Neural cell (in vitro differentiated cells): ENCODE data around the gene SCARB1. TPM values are rescaled to one million over a fixed set of nuclear protein-coding genes. Genes with fewer than 3 reads are reported as not detected.

Source experiments
- H2AFZ ChIP-seq: fragments of 200-600, 300-800 bp; sonication (generic), shearing (Covaris generic); 2 replicates; pipeline ENCODE4 v1.6.0; 2014; ENCODE audit warnings: low read depth, mild to moderate bottlenecking, antibody characterized with exemption, low read length, moderate library complexity
- H3F3A ChIP-seq: fragments of 200-600 bp; shearing (Covaris generic); 2 replicates; pipeline ENCODE4 v1.6.1; 2016; ENCODE audit warnings: mild to moderate bottlenecking, moderate library complexity, mixed read lengths, antibody characterized with exemption, low read length; ENCODE audit not compliant: insufficient read depth, poor library complexity, severe bottlenecking
- H3K27ac ChIP-seq: fragments of 200-600, 300-800 bp; sonication (generic), shearing (Covaris generic); 2 replicates; pipeline ENCODE4 v1.5.1; 2014; ENCODE audit warnings: mild to moderate bottlenecking, low read length, moderate library complexity
- H3K27me3 ChIP-seq: fragments of 300-800, 200-600 bp; sonication (generic), shearing (Covaris generic); 2 replicates; pipeline ENCODE4 v1.6.0; 2014; ENCODE audit warnings: mild to moderate bottlenecking, low read depth, low read length, moderate library complexity; ENCODE audit not compliant: insufficient read depth
- H3K36me3 ChIP-seq: fragments of 300-800, 200-600 bp; sonication (generic), shearing (Covaris generic); 2 replicates; pipeline ENCODE4 v1.5.1; 2014; ENCODE audit warnings: mild to moderate bottlenecking, antibody characterized with exemption, low read length, moderate library complexity; ENCODE audit not compliant: insufficient read depth
- H3K4me2 ChIP-seq: fragments of 300-800, 200-600 bp; sonication (generic), shearing (Covaris generic); 2 replicates; pipeline ENCODE4 v1.6.0; 2014; ENCODE audit warnings: mild to moderate bottlenecking, low read length
- H3K4me3 ChIP-seq: fragments of 300-800, 200-600 bp; sonication (generic), shearing (Covaris generic); 2 replicates; pipeline ENCODE4 v1.5.1; 2014; ENCODE audit warnings: mild to moderate bottlenecking, low read length, moderate library complexity
- H3K79me2 ChIP-seq: fragments of 200-600 bp; shearing (Covaris generic); replicated peaks from 2 replicates; pipeline ENCODE4 v1.6.0; 2014; ENCODE audit warnings: mild to moderate bottlenecking, low read length, moderate library complexity; ENCODE audit not compliant: insufficient read depth
- H3K9ac ChIP-seq: fragments of 300-800, 200-600 bp; sonication (generic), shearing (Covaris generic); 2 replicates; pipeline ENCODE4 v1.6.1; 2016; ENCODE audit warnings: mild to moderate bottlenecking, low read length, mixed read lengths
- H3K9me2 ChIP-seq: fragments of 200-600 bp; shearing (Covaris generic); 2 replicates; pipeline ENCODE4 v1.6.1; 2016; ENCODE audit warnings: mild to moderate bottlenecking, low read length, mixed read lengths; ENCODE audit not compliant: insufficient read depth
- H3K9me3 ChIP-seq: fragments of 200-600, 300-800 bp; sonication (generic), shearing (Covaris generic); 2 replicates; pipeline ENCODE4 v1.6.1; 2016; ENCODE audit warnings: mild to moderate bottlenecking, mixed run types, low read length, moderate library complexity, mixed read lengths
- H4K20me1 ChIP-seq: fragments of 200-600 bp; shearing (Covaris generic); 2 replicates; pipeline ENCODE4 v1.6.1; 2016; ENCODE audit warnings: mild to moderate bottlenecking, mixed run types; ENCODE audit not compliant: insufficient read depth
- EP300 ChIP-seq: fragments of 450-650 bp; conservative IDR thresholded peaks from 2 replicates; pipeline ENCODE4 v1.6.1; 2014; ENCODE audit warnings: antibody characterized with exemption, mild to moderate bottlenecking, moderate library complexity; ENCODE audit not compliant: poor library complexity, severe bottlenecking
- EZH2 ChIP-seq: fragments of 200-600, 300-800 bp; shearing (Covaris generic), sonication (generic); IDR thresholded peaks from 2 replicates; pipeline ENCODE4 v1.6.1; 2014; ENCODE audit warnings: antibody characterized with exemption, low read length, borderline replicate concordance, mild to moderate bottlenecking; ENCODE audit not compliant: insufficient read depth, poor library complexity, severe bottlenecking
- MXI1 ChIP-seq: fragments of 450-650 bp; conservative IDR thresholded peaks from 2 replicates; pipeline ENCODE4 v1.6.1; 2014; ENCODE audit warnings: antibody characterized with exemption, mild to moderate bottlenecking; ENCODE audit not compliant: poor library complexity, severe bottlenecking
- POLR2AphosphoS5 ChIP-seq: IDR thresholded peaks from 2 replicates; pipeline ENCODE4 v1.6.1; 2012
- RAD21 ChIP-seq: fragments of 450-650 bp; conservative IDR thresholded peaks from 2 replicates; pipeline ENCODE4 v1.6.1; 2014; ENCODE audit warnings: antibody characterized with exemption, mild to moderate bottlenecking, moderate library complexity
- REST ChIP-seq: IDR thresholded peaks from 2 replicates; pipeline ENCODE4 v1.6.1; 2012; ENCODE audit warnings: borderline replicate concordance
- SMC3 ChIP-seq: fragments of 450-650 bp; conservative IDR thresholded peaks from 2 replicates; pipeline ENCODE4 v1.6.1; 2014; ENCODE audit warnings: antibody characterized with exemption, mild to moderate bottlenecking, moderate library complexity; ENCODE audit not compliant: poor library complexity
- TAF1 ChIP-seq: IDR thresholded peaks from 2 replicates; pipeline ENCODE4 v1.6.1; 2012; ENCODE audit warnings: low read depth
- polyA plus RNA-seq: library from polyadenylated mRNA; depleted of rRNA; stranded (reverse); fragments of >200 nt; gene quantifications from 2 replicates; pipeline ENCODE4 v1.2.3, GENCODE V29; 2014
- small RNA-seq, 3 experiments: library from RNA; depleted of rRNA; stranded (forward); fragments of <200 nt; gene quantifications; one replicate each; pipeline ENCODE3, GENCODE V24; 2012
- TF ChIP-seq, protein P1 (sequence below): fragments of 450-650 bp; IDR thresholded peaks from 2 replicates; pipeline ENCODE4 v1.5.1; 2014; ENCODE audit warnings: antibody characterized with exemption, mild to moderate bottlenecking, moderate library complexity; ENCODE audit not compliant: poor library complexity, severe bottlenecking

SCARB1 gene
- polyA plus RNA-seq, 1 donor from 2014 or later: 5.8 TPM

DNA sequence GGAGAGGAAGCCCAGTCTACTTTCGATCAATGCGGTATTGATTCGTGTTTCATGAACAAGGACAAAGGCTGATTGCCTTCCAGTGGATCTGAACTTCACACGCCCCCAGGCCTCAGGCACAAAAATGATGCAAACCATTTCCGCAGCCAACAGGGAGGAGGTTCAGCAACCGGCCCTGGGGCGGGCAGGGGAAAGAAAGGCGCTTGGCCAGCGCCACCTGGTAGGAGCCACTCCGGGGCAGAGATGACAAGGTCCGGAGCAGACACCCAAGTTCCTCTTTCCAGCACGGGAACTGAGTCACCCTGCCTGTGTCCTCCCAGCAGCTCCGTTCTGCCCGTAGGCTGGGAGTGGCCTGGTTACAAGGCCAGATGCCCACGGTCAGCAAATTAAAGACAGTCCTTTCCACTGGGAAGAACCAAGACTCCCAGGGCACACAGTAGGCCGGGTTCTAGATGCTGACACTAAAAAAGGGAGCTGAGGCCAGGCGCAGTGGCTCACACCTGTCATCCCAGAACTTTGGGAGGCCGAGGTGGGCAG, 136.3 kb downstream of the SCARB1 start:
- TF ChIP-seq RAD21 (no peak), EP300 (no peak), POLR2AphosphoS5 (no peak), TAF1 (no peak), MXI1 (no peak), SMC3 (no peak), REST (no peak), EZH2 (no peak)
- TF ChIP-seq, protein P1, sequence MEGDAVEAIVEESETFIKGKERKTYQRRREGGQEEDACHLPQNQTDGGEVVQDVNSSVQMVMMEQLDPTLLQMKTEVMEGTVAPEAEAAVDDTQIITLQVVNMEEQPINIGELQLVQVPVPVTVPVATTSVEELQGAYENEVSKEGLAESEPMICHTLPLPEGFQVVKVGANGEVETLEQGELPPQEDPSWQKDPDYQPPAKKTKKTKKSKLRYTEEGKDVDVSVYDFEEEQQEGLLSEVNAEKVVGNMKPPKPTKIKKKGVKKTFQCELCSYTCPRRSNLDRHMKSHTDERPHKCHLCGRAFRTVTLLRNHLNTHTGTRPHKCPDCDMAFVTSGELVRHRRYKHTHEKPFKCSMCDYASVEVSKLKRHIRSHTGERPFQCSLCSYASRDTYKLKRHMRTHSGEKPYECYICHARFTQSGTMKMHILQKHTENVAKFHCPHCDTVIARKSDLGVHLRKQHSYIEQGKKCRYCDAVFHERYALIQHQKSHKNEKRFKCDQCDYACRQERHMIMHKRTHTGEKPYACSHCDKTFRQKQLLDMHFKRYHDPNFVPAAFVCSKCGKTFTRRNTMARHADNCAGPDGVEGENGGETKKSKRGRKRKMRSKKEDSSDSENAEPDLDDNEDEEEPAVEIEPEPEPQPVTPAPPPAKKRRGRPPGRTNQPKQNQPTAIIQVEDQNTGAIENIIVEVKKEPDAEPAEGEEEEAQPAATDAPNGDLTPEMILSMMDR: no peak
- no peak overlapping the region for H3K27ac ChIP-seq
- no peaks in the 10 kb centered on the region for H3K9me2 ChIP-seq
- H3K9me3 ChIP-seq: no peaks in the 10 kb centered on the region
- H4K20me1 ChIP-seq: no peaks in the 10 kb centered on the region
- H3K79me2 ChIP-seq: no peaks in the 10 kb centered on the region
- H3K36me3 ChIP-seq: no peaks in the 10 kb centered on the region
- no peak overlapping the region for H3K4me2 ChIP-seq
- H3F3A ChIP-seq: no peaks in the 10 kb centered on the region
- no peak overlapping the region for H3K9ac ChIP-seq
- H3K27me3 ChIP-seq: no peaks in the 10 kb centered on the region
- H3K4me3 ChIP-seq: no peak overlapping the region
- no peak overlapping the region for H2AFZ ChIP-seq

Small RNAs within 50 kb of the gene (small RNA-seq; reads per million reads assigned to genes)
- 0 reads per million in 3 experiments for gene RNU6-927P

Other genes with a start within 250 kb of the SCARB1 start
- 1,173 and 1,177 TPM in 2 replicates for gene UBC, start 50.8 kb upstream of the SCARB1 start, polyA plus RNA-seq
- 4.7 and 5.2 TPM in 2 replicates for gene DHX37, start 125.3 kb upstream of the SCARB1 start, polyA plus RNA-seq
- gene BRI3BP, start 129.8 kb upstream of the SCARB1 start, polyA plus RNA-seq: 10.1 and 11.0 TPM in 2 replicates
- gene AACS, start 201.6 kb upstream of the SCARB1 start, polyA plus RNA-seq: 33.2 and 34.3 TPM in 2 replicates